Neural progenitor cell (in vitro differentiated cells): ENCODE results near the gene ZYX.

ENCODE experiments used
- CTCF ChIP-seq: fragments of 200-600 bp; sonication (generic); IDR thresholded peaks from 2 replicates; pipeline ENCODE4 v1.5.1; 2017; ENCODE audit warnings: antibody characterized with exemption, mild to moderate bottlenecking
- EZH2 ChIP-seq: fragments of 200-600 bp; sonication (generic); IDR thresholded peaks from 2 replicates; pipeline ENCODE4 v1.6.1; 2017; ENCODE audit warnings: antibody characterized with exemption, mild to moderate bottlenecking, moderate library complexity
- EZH2phosphoT487 ChIP-seq: fragments of 200-600 bp; sonication (generic); IDR thresholded peaks from 2 replicates; pipeline ENCODE4 v1.6.1; 2017; ENCODE audit warnings: antibody characterized with exemption

DNA sequence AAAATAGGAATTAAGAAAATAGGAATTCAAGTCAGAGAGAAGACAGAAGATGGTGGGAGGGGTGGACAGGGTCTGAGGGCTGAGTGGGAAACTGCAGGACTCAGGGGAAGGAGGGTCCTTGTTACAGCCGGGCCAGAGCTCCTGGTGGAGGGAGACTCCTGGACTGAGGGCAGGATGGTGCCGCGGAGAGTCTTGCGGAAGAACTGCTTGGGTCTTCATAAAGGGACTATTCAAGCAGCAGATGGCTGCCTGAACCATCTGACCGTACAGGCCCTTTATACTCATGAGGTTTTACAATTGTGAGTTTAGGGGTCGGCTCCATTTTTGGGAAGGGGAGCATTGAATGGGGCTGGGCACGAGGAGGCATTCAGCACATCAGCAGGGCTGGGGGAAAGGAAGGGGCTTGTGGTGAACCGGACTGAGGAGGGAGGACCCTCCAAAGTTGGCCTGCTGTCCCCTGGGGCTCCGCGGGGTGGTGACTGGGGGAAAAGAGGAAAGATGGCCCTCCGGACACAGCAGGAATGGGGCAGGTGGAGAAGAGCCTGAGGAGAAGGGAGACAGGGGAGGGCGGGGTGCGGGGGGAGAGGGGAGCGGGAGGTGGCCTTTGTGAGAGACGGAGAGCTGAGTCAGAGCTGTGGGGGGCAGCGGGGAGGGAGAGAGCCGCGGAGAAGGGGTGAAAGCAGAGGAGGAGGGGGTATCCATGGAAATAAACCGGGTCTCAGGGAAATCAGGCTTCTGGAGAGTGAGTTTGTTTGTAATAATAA is 20.2 kb upstream of the ZYX start:
- TF ChIP-seq CTCF = peak; percentile 13
- TF ChIP-seq EZH2 = no peak
- no peak for TF ChIP-seq EZH2phosphoT487
